ENCODE data around the gene KCTD11. TPM values are rescaled to one million over a fixed set of nuclear protein-coding genes. Genes with fewer than 3 reads are reported as not detected.

Gene KCTD11
- total RNA-seq, 1 donor from 2014 or later = 23.3 TPM

DNA sequence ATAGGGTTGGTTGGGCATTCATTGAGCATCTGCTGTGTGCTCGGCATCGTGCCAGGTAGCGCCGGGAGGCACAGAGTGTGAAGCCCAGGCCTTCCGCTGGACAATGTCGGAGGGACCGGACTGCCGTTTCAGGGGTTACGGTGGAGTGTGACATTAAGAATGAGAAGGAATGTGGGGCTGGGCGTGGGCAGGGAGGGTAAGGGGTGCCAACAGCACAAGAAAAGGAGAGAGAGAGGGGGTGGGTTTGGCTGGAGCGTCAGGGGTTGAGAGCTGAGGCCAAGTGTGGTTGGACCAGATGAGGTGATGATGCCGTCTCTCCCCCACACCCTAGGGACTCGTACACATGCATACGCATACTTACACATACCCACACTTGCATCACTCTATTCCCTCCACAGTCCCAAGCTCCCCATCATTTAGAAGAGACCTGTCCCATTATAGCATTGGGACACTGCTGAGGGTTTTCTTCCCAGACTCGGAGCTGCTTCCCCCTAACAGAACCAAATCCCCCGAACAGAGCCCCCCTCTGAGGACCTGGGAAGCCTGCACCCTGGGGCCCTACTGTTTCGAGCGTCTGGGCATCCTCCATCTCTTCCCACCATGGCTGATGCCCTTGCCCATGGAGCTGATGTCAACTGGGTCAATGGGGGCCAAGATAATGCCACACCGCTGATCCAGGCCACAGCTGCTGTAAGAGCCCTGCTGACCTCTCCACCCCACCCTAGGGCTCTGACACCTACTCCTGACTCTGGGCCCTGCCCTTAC lies 3.3 kb upstream of the KCTD11 start:
- TF ChIP-seq, protein P1, sequence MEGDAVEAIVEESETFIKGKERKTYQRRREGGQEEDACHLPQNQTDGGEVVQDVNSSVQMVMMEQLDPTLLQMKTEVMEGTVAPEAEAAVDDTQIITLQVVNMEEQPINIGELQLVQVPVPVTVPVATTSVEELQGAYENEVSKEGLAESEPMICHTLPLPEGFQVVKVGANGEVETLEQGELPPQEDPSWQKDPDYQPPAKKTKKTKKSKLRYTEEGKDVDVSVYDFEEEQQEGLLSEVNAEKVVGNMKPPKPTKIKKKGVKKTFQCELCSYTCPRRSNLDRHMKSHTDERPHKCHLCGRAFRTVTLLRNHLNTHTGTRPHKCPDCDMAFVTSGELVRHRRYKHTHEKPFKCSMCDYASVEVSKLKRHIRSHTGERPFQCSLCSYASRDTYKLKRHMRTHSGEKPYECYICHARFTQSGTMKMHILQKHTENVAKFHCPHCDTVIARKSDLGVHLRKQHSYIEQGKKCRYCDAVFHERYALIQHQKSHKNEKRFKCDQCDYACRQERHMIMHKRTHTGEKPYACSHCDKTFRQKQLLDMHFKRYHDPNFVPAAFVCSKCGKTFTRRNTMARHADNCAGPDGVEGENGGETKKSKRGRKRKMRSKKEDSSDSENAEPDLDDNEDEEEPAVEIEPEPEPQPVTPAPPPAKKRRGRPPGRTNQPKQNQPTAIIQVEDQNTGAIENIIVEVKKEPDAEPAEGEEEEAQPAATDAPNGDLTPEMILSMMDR (IDR thresholded peaks at IDR 0.05) = no peak
- no peaks in the 10 kb centered on the region for H3K9me3 Mint-ChIP-seq (ENCODE audit: low read depth)
- no peaks in the 10 kb centered on the region for H3K36me3 Mint-ChIP-seq (ENCODE audit: low read depth)
- no peak for DNase-seq (ENCODE audit: low spot score)
- no peak overlapping the region for H3K4me3 Mint-ChIP-seq (ENCODE audit: unreplicated experiment)
- H3K27me3 Mint-ChIP-seq (ENCODE audit: low read depth) = no peaks in the 10 kb centered on the region
- peaks cover 27% of the 10 kb centered on the region for H3K4me1 Mint-ChIP-seq (ENCODE audit: low read depth)
- H3K27ac Mint-ChIP-seq (ENCODE audit: unreplicated experiment) = peak overlapping the region; percentile 27

DNA sequence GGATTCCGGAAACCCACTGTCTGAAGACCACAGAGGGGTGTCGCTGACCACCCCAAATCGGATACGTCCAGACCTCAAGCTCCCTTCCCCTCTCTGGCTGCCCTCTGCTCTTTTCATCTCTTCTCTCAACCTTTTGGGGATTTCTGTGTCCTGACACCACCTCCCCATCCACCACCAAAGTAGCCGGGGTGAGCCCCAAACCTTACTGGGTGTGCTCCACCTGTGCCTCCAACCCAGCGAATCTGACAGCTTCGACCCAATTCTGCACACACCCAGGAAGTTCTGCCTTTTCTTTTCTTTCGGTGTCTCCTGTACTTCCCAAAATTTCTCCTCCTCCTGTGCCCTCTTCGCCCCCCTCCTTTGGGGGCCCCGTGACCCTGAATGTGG lies 534 bp downstream of the KCTD11 start:
- Mint-ChIP-seq H3K4me1 (ENCODE audit: low read depth) (peaks cover 46% of the 10 kb centered on the region), H3K4me3 (ENCODE audit: unreplicated experiment) (peak overlapping the region; percentile 87), H3K36me3 (ENCODE audit: low read depth) (no peaks in the 10 kb centered on the region), H3K27ac (ENCODE audit: unreplicated experiment) (peak overlapping the region; percentile 91), H3K27me3 (ENCODE audit: low read depth) (no peaks in the 10 kb centered on the region), H3K9me3 (ENCODE audit: low read depth) (no peaks in the 10 kb centered on the region)
- no peak for DNase-seq (ENCODE audit: low spot score)
- TF ChIP-seq, protein P1 (IDR thresholded peaks at IDR 0.05) = peak; percentile 31

DNA sequence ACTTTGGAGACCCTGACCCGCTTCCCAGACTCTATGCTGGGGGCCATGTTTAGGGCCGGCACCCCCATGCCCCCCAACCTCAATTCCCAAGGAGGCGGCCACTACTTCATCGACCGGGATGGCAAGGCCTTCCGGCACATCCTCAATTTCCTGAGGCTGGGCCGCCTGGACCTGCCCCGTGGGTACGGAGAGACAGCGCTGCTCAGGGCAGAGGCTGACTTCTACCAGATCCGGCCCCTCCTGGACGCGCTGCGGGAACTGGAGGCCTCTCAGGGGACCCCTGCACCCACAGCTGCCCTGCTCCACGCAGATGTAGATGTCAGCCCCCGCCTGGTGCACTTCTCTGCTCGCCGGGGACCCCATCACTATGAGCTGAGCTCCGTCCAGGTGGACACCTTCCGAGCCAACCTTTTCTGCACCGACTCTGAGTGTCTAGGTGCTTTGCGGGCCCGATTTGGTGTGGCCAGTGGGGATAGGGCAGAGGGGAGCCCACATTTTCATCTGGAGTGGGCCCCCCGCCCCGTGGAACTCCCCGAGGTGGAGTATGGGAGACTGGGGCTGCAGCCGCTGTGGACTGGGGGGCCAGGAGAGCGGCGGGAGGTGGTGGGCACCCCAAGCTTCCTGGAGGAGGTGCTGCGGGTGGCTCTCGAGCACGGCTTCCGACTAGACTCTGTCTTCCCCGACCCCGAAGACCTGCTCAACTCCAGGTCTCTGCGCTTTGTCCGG lies 1.1 kb downstream of the KCTD11 start:
- H3K27ac Mint-ChIP-seq (ENCODE audit: unreplicated experiment) = peak overlapping the region; percentile 91
- no peaks in the 10 kb centered on the region for H3K36me3 Mint-ChIP-seq (ENCODE audit: low read depth)
- H3K4me1 Mint-ChIP-seq (ENCODE audit: low read depth) = peaks cover 44% of the 10 kb centered on the region
- H3K27me3 Mint-ChIP-seq (ENCODE audit: low read depth) = no peaks in the 10 kb centered on the region
- H3K4me3 Mint-ChIP-seq (ENCODE audit: unreplicated experiment) = peak overlapping the region; percentile 87
- no peaks in the 10 kb centered on the region for H3K9me3 Mint-ChIP-seq (ENCODE audit: low read depth)
- no peak for DNase-seq (ENCODE audit: low spot score)
- TF ChIP-seq, protein P1 (IDR thresholded peaks at IDR 0.05) = no peak

DNA sequence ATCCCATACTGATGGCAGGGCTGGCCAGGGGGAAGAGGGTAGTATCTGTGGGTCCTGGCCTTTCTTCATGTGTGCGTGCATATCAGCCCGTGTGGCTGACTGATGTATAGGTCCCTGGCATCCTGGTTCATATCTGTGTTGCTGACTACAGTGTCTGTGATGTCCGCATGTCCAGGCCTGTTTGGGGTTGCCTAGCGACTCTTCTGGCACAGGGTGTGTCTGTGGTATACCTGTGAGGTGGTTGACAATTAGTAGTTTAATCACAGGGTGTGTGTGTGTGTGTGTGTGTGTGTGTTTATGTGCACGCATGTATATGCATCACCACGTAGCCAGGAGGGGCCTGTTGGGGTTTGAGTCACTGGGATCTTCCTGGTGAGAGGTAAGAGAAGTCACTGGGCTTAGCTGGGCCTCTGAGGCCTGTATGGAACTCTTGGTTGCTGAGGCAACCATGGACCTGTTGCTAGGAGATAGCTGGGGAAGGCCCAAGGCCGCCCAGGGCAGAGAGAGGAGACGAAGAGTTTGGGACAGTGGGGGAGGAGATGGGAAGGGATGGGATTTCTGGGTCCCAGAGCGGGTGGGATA lies 2.4 kb downstream of the KCTD11 start:
- H3K27me3 Mint-ChIP-seq (ENCODE audit: low read depth) = no peaks in the 10 kb centered on the region
- TF ChIP-seq, protein P1 (IDR thresholded peaks at IDR 0.05) = no peak
- peak overlapping the region; percentile 87 for H3K4me3 Mint-ChIP-seq (ENCODE audit: unreplicated experiment)
- no peaks in the 10 kb centered on the region for H3K36me3 Mint-ChIP-seq (ENCODE audit: low read depth)
- no peaks in the 10 kb centered on the region for H3K9me3 Mint-ChIP-seq (ENCODE audit: low read depth)
- no peak for DNase-seq (ENCODE audit: low spot score)
- H3K4me1 Mint-ChIP-seq (ENCODE audit: low read depth) = peaks cover 39% of the 10 kb centered on the region
- H3K27ac Mint-ChIP-seq (ENCODE audit: unreplicated experiment) = peak overlapping the region; percentile 77

DNA sequence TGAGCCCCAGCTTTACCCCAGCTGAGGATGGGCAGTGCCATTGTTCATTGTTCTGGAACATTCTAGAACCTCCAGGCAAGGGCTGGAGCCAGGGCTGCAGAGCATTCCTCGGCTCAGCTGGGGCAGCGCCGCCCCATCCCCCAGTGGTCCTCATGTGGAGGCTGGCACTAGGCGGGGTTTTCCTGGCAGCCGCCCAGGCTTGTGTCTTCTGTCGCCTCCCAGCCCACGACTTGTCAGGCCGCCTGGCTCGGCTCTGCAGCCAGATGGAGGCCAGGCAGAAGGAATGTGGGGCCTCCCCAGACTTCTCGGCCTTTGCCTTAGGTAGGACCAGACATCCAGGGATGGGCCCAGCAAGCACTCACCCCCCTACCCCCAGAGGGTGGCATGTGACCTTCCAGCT lies 3.1 kb downstream of the KCTD11 start, which contains the start of gene TMEM95:
TSS of gene TMEM95 (plus strand) at position 104 of the 400 bp plus-strand sequence. CDS start at position 153, 49 bp downstream.
- Mint-ChIP-seq H3K9me3 (ENCODE audit: low read depth) (no peaks in the 10 kb centered on the region), H3K4me1 (ENCODE audit: low read depth) (peaks cover 32% of the 10 kb centered on the region), H3K27me3 (ENCODE audit: low read depth) (no peaks in the 10 kb centered on the region), H3K27ac (ENCODE audit: unreplicated experiment) (peak within 1 kb of the TSS; percentile 77), H3K36me3 (ENCODE audit: low read depth) (no peaks in the 10 kb centered on the region), H3K4me3 (ENCODE audit: unreplicated experiment) (peak within 1 kb of the TSS; percentile 87)
- TF ChIP-seq, protein P1 (IDR thresholded peaks at IDR 0.05) = no peak
- DNase-seq (ENCODE audit: low spot score) = no peak

All from chondrocyte (in vitro differentiated cells).